Measurements from ENCODE around the gene HOXB4.

GRCh38 chr17:48574505-48575065 is 3.6 kb downstream of the HOXB4 start:
- TF ChIP-seq CTCF (conservative IDR thresholded peaks at IDR 0.05; ENCODE audit: low read depth, low read length), result no peak
- TF ChIP-seq EZH2phosphoT487 (IDR thresholded peaks at IDR 0.05; ENCODE audit: borderline replicate concordance, low read length), result no peak

Measured in PC-3 (cell line).